DMS79 treated with DMSO at 0.1 percent for 48 hours (cell line): ENCODE results near the gene PEF1.

ENCODE experiments used
- DNase-seq: peaks from one replicate; lab custom pipeline; 2025; lab: John Stamatoyannopoulos, UW

PEF1 gene

DNA sequence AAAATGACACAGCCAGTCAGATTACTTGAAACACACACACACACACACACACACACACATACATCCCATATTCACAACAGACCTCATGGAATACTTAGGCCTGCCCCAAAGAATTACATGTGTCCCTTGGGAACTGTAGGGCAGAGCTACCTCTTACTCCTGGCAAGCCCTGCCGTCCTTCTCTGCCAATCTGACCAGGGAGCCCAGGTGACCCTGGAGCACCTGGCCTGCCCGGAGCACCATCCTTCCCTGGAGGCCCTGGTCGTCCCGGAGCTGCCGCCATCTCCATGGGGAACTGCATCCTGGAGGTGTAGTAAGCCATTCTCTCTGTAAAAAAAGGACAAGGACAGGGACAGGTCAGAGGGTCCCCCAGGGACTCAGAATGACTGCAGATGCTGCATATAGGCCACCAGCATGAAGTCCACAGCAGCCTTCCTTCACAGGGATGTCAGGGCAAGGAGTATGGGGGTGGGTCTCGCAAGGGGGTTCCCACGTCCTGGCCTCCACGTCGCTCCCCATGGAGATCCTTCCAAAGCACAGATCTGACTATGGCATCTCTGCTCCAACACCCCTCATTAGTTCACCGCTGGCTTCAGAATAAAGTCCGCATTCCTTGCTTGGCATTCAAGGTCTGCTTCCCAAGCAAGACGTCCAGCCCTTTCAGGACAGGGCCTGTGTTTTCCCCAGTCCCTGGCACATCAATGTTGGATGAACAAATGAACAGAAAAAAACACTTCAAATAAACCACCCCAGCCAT, 9.2 kb upstream of the PEF1 start:
- no peak for DNase-seq

DNA sequence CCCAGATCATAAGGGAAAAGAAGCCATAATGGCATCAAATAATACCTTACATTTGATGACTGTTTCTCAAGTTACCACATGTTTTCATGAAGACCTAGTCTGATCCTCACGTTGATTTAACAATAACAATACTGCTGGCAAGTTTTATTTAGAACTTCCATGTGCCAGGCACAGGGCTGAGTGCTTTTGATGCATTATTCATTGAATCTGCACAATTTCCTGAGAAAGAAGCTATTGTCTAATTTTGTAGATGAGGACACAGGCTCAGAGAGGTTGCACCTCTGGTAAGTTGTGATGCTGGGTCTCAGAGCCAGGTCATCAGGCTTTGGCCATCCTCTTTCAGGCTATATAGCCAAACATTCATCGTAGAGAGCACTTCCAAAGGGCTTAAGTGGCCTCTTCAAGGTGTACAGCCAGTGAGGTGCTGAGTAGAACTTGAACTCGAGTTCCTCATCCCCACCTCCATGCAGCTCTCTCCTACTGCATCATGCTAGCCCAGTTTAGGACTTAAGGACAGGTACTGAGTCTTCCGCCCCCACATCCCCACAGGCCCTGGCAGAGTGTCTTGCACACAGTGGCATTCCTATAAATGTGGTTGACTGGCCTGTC, 8.3 kb upstream of the PEF1 start:
- DNase-seq = no peak

DNA sequence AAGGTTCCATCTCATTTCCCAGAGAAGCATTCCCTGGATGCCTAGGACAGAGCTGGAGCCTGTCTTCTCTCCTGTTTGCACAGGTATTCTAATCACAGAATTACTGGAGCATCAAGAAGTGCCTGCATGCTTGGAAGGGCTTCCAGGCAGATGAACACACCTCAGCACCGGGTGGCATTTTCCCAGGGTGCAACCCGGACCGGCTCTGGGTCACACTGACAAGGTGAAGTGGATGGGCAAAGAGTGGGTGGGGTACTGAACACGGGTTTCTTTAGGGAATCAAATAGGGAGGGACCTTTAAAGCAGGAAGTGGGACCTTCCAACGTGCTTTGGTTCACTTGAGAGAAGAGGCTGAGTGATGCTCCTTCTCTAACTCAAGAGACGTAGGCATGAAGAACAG, 7.1 kb upstream of the PEF1 start:
- peak; percentile 17 for DNase-seq

DNA sequence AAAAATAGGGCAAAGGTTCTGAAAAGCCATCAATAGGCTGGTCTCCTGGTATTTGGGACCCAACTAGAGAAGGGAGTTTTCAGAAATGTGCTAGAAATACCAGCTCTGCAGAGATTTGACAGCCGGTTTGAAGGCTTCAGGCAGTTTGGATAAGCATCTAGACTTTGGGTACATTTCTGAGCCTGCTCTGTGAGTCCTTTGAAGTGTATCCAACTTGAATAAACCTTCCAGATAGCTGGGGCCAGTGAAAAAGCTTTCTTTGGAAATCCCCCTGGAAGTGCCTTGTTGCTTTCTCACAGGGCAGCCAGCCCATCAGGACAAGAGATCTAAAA, 6.4 kb upstream of the PEF1 start:
- no peak for DNase-seq

DNA sequence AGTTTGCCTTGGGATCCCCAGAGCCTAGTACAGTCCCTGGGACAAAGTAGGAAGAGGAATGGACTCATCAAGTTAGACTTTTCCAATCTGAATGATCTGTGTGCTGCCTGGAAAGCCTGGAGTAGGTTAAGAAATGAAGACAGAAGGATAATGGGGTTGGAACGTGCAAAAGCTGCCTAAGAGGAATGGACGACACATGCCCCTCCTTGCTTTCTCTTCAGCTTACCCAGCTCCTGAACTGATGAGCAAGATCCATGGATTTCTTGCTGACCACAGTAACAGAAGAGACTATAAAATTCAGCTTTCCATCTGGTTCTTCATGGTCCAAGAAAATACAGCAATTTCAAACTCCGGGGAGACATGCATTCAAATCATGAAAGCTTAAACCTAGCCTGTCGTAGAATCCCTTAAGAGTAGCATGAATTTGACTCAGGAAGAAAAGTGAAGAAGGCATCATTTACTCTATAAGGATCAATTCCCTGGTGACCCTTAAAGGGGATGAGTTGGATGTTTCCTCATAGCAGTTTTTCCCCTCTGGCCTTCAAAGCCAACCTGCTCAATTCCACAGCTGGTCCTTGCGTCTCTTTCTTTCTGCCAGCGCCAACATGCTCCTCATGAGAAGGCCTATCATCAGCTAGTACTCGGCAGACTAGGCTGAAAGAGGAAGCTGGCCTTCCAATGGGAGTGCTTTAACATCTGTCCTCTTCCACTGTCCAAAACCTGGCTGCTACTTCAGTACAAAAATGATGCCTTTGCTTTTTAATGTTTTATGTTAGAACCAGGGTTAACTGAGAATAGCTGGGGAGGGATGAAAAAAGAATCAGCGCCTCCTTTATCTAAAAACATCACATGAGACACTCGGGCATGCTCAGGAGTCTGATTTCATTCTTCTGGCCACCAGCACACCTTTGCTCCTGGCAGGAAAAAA, 5.7 kb upstream of the PEF1 start:
- no peak for DNase-seq

DNA sequence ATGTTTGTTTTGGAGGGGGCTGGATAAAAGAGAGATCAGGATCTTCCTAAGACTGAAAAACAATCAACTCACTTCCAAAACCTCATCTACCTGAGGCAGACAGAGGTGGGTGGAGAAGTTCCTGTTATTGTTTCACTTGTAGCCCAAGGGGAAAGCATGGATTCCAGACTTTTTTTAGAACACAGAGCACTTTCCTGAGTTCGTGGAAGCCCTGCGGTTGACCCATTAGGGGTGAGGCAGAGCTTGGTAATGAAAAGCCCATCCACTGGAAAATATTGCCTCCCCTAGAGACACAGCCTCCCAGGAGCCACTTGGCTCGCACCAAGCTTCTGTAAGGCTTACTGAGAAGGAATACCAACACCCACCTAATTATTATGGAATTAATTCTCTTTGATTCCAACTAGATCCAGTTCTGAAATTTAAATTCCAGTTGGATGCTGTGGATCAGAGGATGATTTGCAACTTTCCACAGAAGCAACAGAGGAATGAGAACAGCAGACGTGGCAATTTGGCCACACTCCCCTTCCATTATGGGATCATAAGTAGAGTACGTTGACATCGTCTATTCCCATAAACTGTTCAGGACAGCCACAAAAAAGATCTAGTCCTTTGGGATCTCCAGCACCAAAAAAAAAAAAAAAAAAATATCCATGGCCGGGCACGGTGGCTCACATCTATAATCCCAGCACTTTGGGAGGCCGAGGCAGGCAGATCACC, 4.1 kb upstream of the PEF1 start:
- DNase-seq = no peak

DNA sequence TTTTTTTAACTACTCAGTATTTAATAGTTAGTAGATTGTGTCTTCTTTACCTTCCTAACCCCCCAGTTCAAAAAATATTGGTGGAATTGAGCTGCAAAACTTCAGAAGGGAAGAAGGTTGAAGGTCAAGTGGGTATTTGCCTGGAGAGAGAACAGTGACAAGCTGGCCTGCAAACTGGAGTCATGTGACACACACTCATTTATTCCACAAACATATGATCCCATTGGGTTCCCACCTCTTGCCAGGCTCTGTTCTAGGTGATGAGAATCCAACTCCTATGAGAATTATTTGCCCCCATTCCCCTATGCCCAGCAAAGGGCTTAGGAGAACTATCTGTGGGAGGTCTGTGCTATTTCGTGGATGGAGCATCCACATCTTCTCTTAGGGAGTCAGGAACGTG, 3.5 kb upstream of the PEF1 start:
- DNase-seq = no peak

DNA sequence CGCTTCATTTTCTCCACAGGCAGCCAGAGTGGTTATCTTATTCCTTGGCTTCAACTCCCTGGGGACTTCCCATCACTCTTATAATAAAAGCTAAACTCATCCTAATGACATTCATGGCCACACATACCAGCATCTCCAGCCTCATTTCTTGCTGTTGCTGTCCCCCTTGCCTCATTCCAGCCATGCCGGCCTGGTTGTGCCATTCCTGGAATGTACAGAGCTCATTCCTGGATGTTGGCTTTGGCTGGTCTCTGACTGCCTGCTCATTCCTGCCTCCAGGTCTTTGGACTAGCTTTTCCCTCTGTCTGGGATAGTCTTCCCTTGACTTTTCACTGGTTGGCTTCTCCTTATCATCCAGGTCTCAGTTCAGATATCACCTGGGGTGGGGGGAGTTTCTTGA, 2.4 kb upstream of the PEF1 start:
- no peak for DNase-seq

DNA sequence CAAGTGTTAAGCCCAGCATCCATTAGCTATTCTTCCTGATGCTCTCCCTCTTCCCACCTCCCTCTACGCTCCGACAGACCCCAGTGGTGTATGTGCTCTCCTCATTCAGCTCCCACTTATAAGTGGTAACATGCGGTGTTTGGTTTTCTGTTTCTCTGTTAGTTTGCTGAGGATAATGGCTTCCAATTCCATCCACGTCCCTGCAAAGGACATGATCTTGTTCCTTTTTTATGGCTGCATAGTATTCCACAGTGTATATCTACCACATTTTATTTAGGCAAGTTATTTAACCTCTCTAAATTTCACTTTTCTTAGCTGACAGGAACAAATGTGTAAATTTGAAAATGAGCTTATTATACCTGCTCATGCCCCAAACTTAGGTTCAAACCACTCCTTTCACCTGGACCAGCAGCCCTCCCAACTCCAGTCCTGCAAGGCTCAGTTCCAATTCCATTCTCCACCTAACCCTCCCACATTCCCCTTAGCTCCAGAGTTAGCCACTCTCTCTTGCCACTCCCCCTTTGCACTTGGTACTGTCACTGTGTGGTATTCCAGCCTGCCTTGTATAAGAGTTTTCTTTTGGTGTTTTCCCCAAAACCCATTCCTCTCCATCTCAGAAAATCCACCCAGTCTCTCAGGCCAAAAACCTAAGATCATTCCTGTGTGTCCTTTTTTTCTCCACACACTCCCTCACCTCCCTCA, 1.7 kb upstream of the PEF1 start:
- no peak for DNase-seq

DNA sequence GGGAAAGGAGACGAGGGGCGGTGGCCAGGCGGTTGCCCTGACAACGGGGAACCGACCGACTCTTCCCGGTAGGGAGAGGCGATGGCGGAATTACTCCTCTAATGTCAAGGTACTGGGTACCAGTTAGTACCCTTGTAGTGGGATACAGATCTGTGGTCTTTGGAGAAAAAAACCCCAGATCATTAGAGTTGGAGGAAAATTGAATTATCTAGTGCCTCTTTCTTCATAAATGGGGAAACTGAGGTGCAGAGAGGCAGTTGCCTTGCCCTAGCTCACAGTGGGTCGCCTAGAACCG, 545 bp upstream of the PEF1 start:
- DNase-seq = no peak

DNA sequence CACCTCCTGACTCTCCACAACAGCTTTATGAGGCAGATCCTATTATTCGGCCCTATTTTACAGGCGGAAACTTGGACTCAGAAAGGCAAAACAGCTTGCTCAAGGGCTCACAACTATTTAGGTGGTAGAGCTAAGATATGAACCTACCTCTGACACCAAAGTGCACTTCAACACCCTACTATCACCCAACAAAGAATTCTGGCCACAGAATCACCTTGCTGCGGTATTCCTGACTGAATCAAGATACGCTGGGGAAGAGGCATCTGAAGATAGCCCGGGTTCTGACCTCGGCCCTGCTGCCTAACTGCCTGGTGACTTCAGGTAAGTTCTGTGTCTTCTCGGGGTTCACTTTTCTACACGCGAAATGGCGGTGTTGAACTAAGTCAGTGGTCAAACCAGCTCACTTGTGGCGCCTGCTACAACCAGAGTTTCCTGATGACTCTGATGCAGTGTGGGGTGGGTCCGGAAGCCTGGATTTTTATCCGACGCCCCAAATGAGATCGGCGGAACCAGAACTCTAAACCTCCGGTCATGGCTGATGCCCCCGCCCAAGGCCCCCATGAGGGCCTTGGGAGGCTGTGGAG, 608 bp downstream of the PEF1 start:
- DNase-seq = no peak

DNA sequence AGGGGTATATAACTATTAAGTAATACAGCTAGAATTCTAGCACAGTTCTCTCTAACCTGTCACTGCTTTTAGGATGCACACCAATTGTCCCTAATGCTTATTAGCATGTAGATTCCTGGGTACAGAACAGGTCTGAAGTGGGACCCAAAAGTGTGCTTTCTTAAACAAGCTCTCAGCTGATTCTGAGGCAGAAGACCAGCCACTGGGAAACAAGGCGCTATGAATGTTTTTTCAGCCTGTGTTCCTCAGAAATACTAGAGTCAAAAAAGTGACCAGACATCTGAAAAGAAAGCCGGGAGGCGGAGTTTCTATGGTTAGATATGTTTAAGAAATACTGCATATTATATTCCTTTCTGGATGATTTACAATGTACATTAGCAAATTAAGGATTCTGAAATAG, 1.8 kb downstream of the PEF1 start:
- DNase-seq = no peak

DNA sequence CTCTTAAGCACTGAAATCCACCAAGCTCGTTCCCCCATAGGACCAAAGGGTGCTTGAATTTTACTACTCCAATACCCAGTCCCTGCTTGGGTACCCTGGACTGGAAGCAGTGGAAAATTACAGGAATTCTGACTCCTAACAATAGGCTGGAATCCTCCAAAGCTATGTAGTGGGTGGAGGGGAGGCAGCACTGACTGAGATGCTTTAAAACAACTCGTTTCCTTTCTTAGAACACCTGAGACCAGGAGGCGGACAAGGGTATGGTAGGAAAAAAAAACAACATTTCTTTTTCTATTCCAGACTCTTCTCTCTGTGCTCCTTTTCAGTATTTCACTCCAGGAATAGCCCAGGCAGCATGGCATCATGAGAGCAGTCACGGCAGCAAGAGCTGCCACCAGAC, 2.3 kb downstream of the PEF1 start:
- DNase-seq = no peak

DNA sequence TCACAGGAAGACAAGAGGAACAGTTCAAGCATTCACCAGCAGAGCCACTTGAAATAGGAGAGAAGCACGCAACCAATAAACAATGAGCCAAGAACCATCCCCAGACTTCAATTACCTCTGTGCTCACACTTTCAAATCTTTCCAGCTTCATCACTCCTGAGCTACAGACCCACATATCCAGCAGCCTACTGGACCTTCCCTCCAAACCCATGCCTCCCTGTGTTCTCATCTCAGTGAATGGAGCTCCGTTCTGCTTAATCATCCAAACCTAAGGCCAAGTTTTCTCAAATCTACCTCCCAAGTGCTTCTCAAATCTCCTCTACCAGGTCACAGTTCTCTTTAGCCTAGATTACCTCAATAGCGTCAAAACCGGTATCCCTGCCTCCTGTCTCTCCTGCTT, 3.7 kb downstream of the PEF1 start:
- peak; percentile 80 for DNase-seq

DNA sequence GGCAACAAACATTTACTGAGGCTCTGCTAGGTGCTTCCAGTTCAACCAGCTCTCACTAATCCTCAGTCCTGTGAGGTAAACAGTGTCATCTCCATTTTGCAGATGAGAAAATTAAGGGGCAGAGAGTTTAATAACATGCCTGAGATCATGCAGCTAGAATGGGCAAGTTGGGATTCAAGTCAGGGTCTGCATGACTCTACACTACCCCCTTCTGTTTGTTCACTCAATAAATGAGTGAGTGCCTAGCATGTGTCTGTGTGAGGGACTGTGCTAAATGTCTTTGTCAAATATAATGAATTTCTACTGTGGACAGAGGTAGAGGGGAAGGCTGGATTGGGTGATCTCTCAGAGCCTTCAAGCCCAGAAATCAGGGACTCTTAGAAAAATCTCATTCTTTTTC, 4.5 kb downstream of the PEF1 start:
- no peak for DNase-seq

DNA sequence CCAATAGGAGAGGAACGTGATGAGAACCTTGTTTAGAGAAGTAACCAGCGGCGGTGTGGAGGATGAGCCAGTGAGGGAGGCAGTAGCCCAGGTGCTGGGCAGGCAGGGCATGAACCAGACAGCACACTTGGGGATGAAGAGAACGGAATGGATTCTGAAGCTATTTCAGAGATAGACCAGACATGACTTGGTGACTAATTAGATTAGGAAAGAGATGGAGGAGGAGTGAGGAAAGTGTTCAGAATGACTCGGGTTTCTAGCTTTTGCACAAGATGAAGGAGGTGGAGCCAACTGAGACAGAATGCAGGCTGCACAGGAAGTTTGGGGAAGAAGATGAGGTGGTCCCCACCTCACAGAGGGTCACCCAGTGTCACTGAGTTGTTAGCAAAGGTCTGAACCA, 5.1 kb downstream of the PEF1 start:
- no peak for DNase-seq

DNA sequence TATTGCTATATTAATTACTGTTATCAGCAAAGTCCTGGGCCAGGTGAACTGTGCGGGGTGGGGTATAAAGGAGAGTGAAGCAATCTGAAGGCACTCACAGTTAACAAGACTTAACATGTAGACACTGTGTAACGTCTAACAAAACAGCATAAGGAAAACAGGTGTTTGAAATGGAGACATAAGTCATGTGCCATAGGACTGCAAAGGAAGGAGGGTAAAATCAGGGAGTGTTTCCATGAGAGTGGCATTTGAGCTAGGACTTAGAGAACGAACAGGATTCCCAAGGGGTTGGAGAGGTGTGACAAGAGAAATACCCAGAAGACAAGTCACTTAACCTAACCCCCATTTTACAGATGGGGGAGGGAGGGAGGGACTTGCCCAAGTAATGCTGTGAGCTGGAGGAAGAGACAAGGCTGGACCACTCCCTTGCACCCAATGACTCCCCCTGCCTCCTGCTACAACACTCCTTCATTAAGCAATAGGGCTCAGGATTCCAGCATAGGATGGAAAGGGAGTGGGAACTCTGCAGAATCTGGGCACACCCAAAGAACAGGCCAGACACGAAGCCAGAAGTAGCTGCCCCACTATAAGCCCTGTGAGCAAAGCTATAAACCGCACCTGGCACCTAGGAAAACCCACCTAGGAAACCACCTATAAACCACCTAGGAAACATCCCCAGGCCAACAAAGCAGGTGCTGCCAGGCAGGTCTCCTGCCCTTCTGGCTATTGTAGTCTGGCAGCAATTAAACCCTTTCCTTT, 6.6 kb downstream of the PEF1 start:
- no peak for DNase-seq

DNA sequence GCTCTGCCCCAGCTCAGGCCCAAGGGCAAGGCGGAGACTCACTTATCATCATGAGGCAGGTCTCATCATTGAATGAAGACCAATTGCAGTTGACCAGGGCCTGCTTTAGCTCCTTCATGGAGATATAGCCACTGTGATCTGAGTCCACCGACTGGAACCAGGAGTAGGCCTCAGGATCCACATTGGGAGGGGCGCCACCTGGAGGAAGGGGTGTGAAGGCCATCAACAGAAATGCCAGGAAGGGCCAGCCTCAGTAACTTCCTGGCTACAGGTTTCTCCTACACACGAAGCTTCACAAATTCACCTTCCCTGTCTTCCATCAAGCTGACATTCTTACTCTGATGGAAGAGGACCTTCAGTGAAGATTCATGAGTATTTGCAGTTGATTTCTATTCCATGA, 11.6 kb downstream of the PEF1 start:
- no peak for DNase-seq

DNA sequence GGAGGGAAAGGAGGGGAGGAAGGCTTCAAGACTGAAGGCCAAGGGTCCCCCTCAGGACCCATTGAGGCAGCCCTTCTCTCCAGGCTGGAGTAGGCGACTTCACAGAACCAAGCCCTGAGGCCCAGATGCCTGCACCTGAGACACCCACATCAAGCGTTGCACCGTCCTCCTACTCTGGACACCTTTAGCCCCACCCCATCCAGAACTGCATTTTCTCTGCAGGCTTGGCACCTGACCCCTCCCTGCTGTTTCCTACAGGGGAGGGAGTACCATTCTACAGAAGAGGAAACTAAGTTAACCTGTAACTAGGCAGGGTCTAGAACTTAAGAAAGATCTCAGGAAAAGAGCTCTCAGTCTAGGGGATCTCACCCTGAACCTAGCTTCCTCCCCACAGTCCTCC, 12.0 kb downstream of the PEF1 start:
- no peak for DNase-seq

DNA sequence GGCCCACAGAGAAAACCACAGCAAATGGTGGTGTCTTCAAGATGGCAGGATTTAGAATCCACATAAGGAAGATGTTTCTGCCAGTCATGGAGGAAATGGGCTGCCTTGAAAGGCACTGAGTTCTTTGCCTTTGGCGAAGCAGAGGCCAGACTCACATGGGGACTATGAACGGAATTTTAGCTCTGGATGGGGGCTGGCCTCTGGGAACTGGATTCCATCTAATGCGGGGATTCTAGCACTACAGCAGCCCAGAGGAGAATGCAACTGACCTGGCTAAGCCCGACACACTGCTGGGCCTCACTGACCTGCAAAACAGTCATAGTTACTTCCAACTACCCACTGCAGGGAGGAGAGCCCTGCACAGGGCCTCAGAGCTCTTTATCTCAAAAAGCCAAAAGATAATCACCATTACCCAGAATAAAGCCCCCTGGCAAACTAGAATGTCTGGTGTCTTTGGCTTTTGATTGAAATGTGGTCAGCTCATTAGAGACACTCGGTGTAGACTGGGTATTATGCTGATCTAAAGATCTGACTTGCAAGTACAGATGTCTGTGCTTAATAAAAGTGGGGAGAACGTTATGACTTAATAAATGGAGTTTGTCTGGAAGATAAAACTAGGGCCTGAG, 15.6 kb downstream of the PEF1 start:
- no peak for DNase-seq
